ENCODE results near the gene HOXA6. TPM values are rescaled to one million over a fixed set of nuclear protein-coding genes. Genes with fewer than 3 reads are reported as not detected.
A peak's percentile ranks its signal among the peaks of the same experiment; 100 is the strongest.

The HOXA6 gene
- total RNA-seq, 1 experiment from 2014 or later: not detected

DNA sequence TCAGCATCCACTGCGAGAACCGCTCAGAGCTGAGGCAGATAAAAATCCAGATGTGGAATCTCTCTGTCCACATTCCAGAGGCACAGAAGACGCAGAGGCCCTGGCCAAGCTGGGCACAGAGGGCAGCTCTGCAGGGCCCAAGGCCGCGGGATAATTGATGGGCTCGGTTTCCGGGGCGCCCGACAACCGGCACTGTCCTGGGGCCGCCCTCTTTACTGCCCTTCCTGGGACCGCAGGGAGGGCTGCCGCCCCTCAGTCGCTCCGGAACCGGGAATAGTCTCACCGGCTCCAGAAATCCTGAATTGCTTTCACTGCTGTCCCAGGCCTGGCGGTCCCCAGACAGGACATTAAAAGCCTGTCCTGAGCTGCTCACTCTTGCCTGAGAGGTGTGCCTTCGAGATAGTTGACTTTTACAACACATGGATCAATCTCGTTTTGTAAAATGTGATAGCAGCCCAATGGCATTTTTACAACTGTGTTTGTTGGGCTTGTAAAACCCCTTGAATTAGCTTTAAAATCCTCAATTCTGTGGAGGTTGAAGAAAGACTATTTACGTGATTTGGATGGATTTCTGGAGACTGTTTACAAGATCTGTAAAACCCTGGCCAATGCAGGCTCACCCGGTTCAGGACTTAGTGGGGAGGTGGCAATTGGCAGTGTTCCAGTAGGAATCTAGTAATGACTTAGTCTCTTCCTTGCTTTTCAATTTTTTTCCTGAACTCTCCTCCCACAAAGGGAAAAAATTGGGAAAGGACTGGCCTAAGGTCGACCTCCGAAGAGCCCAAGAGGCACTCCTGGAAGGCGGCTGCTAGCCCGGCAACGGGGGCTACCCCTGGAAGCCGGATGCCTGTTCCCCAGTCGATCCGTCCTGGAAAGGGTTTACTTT is 1.4 kb upstream of the HOXA6 start (continued):
- TF ChIP-seq, protein P1, sequence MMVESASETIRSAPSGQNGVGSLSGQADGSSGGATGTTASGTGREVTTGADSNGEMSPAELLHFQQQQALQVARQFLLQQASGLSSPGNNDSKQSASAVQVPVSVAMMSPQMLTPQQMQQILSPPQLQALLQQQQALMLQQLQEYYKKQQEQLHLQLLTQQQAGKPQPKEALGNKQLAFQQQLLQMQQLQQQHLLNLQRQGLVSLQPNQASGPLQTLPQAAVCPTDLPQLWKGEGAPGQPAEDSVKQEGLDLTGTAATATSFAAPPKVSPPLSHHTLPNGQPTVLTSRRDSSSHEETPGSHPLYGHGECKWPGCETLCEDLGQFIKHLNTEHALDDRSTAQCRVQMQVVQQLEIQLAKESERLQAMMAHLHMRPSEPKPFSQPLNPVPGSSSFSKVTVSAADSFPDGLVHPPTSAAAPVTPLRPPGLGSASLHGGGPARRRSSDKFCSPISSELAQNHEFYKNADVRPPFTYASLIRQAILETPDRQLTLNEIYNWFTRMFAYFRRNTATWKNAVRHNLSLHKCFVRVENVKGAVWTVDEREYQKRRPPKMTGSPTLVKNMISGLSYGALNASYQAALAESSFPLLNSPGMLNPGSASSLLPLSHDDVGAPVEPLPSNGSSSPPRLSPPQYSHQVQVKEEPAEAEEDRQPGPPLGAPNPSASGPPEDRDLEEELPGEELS (CRISPR knock-in tag; IDR thresholded peaks at IDR 0.05): no peak
- TF ChIP-seq PRRX2 (CRISPR knock-in tag; IDR thresholded peaks at IDR 0.05) (no peak), ZNF232 (CRISPR knock-in tag; IDR thresholded peaks at IDR 0.05) (no peak), EMX1 (CRISPR knock-in tag; IDR thresholded peaks at IDR 0.05) (no peak)
- TF ChIP-seq, protein P2, sequence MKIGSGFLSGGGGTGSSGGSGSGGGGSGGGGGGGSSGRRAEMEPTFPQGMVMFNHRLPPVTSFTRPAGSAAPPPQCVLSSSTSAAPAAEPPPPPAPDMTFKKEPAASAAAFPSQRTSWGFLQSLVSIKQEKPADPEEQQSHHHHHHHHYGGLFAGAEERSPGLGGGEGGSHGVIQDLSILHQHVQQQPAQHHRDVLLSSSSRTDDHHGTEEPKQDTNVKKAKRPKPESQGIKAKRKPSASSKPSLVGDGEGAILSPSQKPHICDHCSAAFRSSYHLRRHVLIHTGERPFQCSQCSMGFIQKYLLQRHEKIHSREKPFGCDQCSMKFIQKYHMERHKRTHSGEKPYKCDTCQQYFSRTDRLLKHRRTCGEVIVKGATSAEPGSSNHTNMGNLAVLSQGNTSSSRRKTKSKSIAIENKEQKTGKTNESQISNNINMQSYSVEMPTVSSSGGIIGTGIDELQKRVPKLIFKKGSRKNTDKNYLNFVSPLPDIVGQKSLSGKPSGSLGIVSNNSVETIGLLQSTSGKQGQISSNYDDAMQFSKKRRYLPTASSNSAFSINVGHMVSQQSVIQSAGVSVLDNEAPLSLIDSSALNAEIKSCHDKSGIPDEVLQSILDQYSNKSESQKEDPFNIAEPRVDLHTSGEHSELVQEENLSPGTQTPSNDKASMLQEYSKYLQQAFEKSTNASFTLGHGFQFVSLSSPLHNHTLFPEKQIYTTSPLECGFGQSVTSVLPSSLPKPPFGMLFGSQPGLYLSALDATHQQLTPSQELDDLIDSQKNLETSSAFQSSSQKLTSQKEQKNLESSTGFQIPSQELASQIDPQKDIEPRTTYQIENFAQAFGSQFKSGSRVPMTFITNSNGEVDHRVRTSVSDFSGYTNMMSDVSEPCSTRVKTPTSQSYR (CRISPR knock-in tag; IDR thresholded peaks at IDR 0.05): no peak

DNA sequence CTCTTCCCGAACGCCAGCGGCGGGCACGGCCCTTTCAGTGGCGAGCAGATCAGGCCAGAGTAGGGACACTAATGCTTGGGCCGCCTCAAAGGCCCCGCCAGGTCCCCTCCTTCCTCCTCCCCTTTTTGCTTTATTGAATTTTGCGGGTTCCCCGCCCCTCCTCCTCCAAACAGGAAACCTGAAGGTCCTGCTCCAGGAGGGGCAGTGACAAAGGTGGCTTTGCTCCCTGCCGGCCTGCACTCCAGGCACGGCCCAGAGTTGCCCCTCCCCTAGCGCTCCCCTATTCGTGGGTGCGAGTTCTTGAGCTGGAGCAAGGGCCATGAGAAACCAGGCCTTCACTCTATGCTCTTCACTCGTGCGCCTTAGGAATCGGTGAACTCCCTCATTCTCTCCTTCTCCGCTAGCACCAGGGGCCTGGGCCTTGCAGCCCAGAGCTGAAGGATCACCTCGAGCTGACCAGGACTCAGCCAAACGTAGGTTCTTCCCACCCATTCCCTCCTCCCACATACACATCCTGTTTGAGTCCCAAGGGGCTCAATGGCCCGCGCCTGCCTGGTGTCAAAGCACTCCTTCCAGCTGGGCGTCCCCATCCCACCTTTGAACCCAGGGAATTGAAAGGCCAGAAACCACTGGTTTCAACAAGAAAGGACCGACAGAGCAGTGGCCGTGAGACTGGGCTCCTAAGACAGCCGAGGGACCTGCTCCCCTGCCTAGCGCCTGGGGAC is 619 bp upstream of the HOXA6 start:
- ChIA-PET CTCF (interaction anchor here (2.3 to 3.5 kb wide), 2 partner anchors 13 to 32 kb away, joined by 8 to 46 read pairs; no protein-coding TSS in a partner anchor), POLR2A (no interaction called here)
- no peak overlapping the region for H3K27ac Mint-ChIP-seq
- H3K36me3 Mint-ChIP-seq: no peaks in the 10 kb centered on the region
- no peak for ATAC-seq
- H3K4me3 Mint-ChIP-seq: peak overlapping the region; percentile 65
- peaks cover 100% of the 10 kb centered on the region for H3K27me3 Mint-ChIP-seq (ENCODE audit: low read depth)
- TF ChIP-seq, protein P3, sequence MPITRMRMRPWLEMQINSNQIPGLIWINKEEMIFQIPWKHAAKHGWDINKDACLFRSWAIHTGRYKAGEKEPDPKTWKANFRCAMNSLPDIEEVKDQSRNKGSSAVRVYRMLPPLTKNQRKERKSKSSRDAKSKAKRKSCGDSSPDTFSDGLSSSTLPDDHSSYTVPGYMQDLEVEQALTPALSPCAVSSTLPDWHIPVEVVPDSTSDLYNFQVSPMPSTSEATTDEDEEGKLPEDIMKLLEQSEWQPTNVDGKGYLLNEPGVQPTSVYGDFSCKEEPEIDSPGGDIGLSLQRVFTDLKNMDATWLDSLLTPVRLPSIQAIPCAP (CRISPR knock-in tag; IDR thresholded peaks at IDR 0.05): no peak
- no peak for TF ChIP-seq SOX15 (CRISPR knock-in tag; IDR thresholded peaks at IDR 0.05)
- no peak for TF ChIP-seq NFE2L1 (CRISPR knock-in tag; IDR thresholded peaks at IDR 0.05)
- no peak for TF ChIP-seq ETV6 (CRISPR knock-in tag; IDR thresholded peaks at IDR 0.05)
- TF ChIP-seq, protein P4, sequence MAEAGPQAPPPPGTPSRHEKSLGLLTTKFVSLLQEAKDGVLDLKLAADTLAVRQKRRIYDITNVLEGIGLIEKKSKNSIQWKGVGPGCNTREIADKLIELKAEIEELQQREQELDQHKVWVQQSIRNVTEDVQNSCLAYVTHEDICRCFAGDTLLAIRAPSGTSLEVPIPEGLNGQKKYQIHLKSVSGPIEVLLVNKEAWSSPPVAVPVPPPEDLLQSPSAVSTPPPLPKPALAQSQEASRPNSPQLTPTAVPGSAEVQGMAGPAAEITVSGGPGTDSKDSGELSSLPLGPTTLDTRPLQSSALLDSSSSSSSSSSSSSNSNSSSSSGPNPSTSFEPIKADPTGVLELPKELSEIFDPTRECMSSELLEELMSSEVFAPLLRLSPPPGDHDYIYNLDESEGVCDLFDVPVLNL (CRISPR knock-in tag; IDR thresholded peaks at IDR 0.05; ENCODE audit: borderline replicate concordance, low read depth): no peak
- TF ChIP-seq SP1 (CRISPR knock-in tag; conservative IDR thresholded peaks at IDR 0.05): no peak
- peaks cover 26% of the 10 kb centered on the region for H3K4me1 Mint-ChIP-seq
- H3K9me3 Mint-ChIP-seq: no peaks in the 10 kb centered on the region
- DNase-seq (ENCODE audit: low spot score): no peak

DNA sequence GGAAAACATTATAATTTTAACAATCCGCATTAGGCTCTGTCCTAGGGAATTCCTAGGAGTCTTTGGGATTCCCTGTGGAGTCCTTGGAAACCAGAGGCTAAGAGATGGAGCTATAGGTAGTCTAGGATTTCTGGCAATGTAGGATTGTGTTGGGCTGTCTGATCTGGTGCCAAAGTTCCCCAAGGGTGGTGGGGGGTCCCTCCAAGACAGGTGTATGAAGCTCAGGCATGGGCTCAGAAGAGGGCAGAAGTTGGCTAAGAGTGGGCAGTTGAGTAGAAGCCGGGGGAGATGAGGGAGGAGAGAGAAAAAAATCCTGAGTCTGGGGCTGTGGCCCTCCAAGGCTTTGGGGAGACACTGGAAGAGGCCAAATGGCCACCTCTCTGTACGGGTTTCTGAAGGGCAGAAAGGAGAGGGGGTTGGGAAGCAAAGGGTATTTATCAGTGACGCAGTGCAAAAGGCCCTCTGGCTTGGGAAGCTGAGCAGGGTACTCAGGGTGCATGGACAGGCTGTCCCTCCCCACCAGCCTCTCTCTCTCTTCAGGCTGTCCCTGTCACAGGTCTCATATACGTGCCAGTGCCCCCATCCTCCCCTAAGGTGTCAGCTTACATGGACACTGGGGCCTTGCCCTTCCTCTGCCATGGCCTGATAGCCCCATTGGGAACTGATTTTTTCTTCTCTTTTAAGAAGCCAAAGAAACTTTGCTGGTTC is 929 bp downstream of the HOXA6 start:
- CTCF ChIA-PET: interaction anchor here (1.0 to 3.5 kb wide), 2 partner anchors 15 to 33 kb away, joined by 3 to 46 read pairs; no protein-coding TSS in a partner anchor
- Mint-ChIP-seq H3K27me3 (ENCODE audit: low read depth) (peaks cover 100% of the 10 kb centered on the region), H3K27ac (no peak overlapping the region), H3K4me1 (peaks cover 34% of the 10 kb centered on the region), H3K9me3 (no peaks in the 10 kb centered on the region), H3K4me3 (no peak overlapping the region), H3K36me3 (no peaks in the 10 kb centered on the region)
- DNase-seq (ENCODE audit: low spot score): no peak
- POLR2A ChIA-PET: no interaction called here
- ATAC-seq: no peak
- TF ChIP-seq, protein P4 (CRISPR knock-in tag; IDR thresholded peaks at IDR 0.05; ENCODE audit: borderline replicate concordance, low read depth): no peak
- TF ChIP-seq, protein P5, sequence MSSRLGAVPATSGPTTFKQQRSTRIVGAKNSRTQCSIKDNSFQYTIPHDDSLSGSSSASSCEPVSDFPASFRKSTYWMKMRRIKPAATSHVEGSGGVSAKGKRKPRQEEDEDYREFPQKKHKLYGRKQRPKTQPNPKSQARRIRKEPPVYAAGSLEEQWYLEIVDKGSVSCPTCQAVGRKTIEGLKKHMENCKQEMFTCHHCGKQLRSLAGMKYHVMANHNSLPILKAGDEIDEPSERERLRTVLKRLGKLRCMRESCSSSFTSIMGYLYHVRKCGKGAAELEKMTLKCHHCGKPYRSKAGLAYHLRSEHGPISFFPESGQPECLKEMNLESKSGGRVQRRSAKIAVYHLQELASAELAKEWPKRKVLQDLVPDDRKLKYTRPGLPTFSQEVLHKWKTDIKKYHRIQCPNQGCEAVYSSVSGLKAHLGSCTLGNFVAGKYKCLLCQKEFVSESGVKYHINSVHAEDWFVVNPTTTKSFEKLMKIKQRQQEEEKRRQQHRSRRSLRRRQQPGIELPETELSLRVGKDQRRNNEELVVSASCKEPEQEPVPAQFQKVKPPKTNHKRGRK (CRISPR knock-in tag; IDR thresholded peaks at IDR 0.05; ENCODE audit: borderline replicate concordance): no peak
- TF ChIP-seq ZBTB21 (CRISPR knock-in tag; IDR thresholded peaks at IDR 0.05; ENCODE audit: borderline replicate concordance) (no peak), RELA (CRISPR knock-in tag; IDR thresholded peaks at IDR 0.05; ENCODE audit: borderline replicate concordance) (no peak), TP53 (CRISPR knock-in tag; IDR thresholded peaks at IDR 0.05) (no peak), KAT7 (CRISPR knock-in tag; IDR thresholded peaks at IDR 0.05; ENCODE audit: borderline replicate concordance) (no peak)
